T1000 (cell line): ENCODE measurements around the gene TANGO2.

ENCODE experiments used
- DNase-seq: peaks from one replicate; lab custom pipeline; 2025; ENCODE audit warnings: mixed read lengths; lab: John Stamatoyannopoulos, UW

The TANGO2 gene

DNA sequence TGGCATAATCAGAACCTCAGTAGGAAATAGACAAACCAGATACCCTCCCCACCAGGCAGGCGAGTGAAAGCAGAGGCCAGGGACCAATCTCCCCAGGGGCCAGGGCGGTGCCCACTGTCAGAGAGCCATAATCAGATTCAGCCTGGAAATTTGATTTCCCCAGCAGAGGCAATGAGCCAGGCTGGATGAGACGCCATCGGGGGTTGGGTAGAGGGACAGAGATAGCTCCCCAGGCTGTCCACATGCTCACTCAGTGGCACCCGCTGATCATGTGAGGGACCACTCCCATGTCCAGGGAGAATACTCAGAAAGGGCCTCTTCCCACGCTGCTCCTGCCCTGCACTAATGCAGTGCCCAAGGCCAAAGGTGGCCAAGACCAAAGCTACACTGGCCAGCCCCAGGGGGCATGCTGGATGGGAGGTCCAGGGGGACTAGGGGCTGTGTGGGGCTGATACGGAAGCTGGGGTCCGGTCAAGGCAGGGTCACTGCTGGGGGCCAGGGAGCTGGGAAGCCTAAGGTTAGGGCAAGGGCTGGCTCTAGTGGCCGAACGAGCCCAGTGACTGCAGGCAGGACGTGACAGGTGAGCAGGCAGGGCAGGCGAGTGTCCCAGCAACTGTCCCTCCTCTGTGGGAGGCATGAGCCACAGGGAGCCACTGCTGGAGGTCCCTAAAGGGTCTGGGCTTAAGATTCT lies 24.1 kb upstream of the TANGO2 start:
- DNase-seq = no peak

GRCh38 chr22:19997561-19998231 lies 23.2 kb upstream of the TANGO2 start:
- DNase-seq = no peak

DNA sequence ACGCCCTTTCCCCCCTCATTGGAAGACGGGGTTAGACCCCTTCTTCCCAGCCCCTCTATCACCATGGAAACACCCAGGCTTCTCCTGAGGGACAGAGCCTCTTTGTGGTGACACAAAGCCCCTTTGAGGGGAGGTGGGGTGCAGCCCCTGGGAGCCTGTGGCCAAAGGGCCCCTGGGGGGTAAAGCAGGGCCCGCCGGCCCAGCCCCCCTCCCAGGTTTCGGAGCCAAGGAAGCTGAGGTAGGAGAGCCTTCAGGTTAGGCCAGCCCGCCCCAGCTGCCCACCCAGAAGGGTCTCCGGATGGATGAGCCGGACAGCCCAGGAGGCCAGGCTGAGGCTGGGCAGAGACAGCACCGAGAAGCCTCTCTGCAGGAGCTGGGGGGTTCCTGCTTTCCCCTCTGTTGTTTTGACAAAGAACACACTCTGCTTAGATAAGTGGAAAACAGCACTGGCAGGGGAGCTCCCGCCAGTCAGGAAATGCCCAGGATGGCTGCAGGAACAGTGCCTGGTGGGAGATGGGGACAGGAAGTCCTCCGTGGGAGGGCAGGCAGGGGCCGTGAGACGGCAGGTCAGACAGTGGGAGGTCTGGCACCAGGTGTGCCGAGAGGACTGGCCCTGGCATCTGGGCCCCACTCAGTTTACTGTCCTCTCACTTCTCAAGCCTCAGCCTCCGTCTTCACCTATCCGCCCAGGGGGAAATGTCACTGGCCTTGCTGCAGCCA lies 22.5 kb upstream of the TANGO2 start:
- no peak for DNase-seq

- no peak for DNase-seq
Observed at GRCh38 chr22:19998991-19999820, 21.7 kb upstream of the TANGO2 start.

GRCh38 chr22:20000246-20001081 lies 20.4 kb upstream of the TANGO2 start:
- no peak for DNase-seq

- DNase-seq = no peak
Observed at GRCh38 chr22:20001082-20001638, 19.8 kb upstream of the TANGO2 start.

DNA sequence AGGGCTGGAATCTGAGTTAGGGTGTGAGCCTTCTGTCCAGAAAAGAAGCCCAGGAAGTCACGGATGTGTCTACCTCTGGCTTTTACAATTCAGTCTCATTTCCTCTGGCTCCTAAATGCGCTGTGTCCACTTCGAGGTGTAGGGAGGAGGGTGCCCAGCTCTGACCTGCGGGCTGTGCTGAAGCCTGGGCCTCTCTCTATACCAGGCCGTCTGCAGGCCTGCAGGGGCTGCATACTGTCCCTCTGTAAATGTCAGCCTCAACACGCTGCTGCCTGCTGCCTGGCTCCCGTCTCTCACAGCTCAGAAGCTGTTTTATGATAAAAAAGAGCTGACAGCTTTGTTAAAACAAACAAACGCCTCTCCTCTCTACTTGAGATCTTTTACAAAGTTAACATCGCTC lies 18.8 kb upstream of the TANGO2 start:
- no peak for DNase-seq

DNA sequence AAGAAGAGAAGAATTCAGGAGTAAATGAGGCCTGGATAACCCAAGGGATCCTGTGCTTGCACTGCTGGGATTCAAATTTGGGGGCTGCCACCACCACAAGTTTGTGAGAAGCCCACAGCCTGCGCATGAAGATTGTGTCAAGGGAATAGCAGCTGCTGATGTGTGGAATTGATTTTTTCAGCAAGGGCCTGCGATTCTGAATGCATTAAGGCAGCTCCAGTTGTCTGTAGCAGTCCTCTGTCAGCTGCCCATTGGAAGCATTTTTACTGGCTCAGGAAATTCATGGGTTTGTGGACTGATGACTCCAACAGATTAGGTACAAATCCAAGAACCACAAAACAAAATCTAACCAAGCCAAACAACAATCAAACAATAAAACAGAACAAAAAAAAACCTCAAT lies 18.3 kb upstream of the TANGO2 start:
- DNase-seq = no peak

GRCh38 chr22:20003304-20003703 lies 17.6 kb upstream of the TANGO2 start:
- no peak for DNase-seq

DNA sequence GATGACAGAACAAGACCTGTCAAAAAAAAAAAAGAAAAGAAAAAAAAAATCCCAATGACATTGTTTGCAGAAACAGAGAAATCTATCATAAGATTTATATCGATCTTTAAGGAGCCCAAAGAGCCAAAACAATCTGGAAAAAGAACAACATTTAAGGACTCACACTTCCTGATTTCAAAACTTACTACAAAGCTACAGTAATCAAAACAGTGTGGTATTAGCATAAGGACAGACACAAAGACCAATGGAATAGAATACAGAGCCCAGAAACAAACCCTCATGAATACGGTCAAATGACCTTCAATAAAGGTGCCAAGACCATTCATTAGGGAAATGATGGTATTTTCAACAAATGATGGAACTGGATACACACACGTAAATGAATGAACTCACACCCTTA lies 16.4 kb upstream of the TANGO2 start:
- no peak for DNase-seq

DNA sequence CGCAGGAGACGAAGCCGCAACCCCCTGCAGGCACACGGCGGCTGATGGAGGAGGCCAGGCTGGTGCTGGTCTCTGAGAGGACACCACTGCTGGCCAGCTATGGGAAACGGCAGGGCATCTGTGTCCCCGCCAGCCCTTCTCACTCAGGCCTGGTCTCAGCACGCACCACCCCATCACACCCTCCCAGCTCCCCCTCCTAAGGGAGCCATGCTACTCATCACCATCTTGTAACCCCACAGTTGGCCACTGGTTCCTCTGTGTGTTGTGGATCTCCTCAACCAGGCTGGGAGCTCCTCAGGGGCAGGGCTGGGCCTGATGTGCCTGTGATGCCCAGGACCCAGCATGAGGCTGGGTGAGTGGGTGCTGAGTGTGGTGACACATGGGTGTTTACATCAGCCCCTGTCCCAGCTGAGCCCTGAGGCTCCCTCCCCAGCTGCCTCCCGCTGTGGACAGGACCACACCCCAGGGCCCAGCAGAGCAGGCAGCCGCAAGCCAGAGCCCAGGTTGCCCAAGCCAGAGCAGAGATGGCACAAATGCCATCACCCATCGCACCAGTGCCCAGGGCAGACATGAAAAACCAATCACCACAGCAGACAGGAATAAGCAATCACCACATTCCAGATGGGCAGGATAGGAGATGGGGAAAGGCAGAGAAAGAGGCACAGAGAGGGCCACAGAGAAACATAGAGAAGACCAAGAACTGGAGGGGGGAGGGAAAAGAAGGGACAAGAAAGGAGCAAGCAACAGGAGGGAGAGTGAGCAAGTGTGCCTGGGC lies 12.5 kb upstream of the TANGO2 start:
- DNase-seq = no peak

- DNase-seq = no peak
Observed at GRCh38 chr22:20009018-20009491, 11.9 kb upstream of the TANGO2 start.

- DNase-seq = no peak
Observed at GRCh38 chr22:20009582-20010306, 11.2 kb upstream of the TANGO2 start.

GRCh38 chr22:20010307-20011122 lies 10.4 kb upstream of the TANGO2 start:
- no peak for DNase-seq

DNA sequence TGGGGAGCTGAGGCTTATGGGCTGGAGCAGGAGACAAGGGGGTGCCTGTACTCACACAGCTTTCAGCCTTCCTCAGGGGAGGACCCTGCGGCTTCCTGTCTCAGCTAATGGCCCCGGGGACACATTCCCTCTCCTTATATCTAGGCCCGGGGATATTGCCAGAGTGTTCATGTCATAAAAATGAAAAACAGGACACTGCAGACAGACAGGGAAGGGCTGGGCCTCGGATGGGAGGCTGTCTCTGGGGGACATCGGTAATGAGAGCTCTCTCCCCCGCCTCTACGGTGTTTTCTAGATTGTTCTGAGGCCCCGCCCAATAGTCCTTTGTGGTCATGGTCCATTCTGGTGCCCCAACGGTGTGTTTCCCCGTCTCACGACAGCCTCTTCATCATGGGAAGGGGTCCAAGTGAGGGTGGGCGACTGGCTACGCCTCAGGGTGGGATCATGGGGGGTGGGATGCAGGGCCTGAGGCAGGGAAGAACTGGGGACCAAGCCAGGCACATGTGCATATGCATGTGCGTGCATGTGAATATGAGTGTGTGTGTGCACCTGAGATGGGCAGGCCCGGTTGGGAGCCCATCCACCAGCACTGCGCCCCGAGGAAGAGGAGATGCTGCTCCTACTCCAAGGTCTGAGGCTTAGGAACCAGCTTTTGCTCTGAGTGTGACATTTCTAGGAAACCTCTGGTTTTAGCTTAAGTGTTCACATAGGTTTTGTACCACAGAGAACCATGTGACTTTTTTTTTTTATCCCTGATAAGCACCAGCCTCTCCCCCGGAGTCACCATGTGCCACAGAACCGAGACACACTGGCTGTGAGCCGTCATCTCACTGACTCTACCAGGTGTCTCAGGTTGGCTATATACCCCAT lies 9.6 kb upstream of the TANGO2 start:
- DNase-seq = no peak

DNA sequence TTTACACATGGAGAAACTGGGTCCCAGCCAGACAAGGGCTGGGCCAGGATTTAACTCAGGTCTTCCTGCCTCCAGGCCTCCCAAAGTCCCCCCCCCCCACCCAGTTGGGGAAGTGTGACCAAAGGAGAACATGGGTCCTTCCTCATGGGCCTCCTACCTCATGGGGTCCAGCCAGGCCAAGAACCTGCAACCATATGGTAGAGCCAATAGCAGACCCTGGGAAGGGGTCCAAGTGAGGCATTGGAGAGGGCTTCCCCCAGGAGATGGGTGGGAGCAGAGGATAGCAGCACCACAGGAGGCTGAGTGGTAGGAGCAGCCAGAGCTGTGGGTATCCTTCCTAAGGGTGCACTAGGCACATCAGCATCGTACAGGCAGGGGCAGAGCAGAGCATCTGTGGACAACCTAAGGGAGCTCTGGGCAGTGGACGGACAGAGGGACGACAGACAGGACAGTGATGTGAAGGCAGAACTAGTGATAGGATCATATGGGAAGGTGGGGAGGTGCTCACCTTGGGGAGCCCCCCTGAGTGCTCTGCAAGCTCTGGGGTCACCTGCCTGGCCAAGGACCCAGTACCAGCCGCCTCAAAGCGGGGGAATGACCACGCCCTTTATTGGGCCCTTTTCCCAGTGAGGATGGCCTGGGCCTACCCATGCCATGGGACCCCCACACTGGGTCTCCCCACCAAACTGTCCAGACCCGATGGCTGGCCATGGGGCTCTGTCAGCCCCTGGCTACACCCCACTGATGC lies 8.7 kb upstream of the TANGO2 start:
- no peak for DNase-seq
